ENCODE data around the gene ZSCAN5B.

- TF ChIP-seq CTCF (CRISPR knock-in tag; IDR thresholded peaks at IDR 0.05) = no peak
- TF ChIP-seq JUN (CRISPR knock-in tag; IDR thresholded peaks at IDR 0.05) = no peak
These were observed 50.7 kb downstream of the ZSCAN5B start for GRCh38 chr19:56146904-56147303.
